Activated CD4-positive, alpha-beta memory T cell treated with anti-CD3 and anti-CD28 coated beads, Interleukin-2, amount 10 ng/mL, durations not matched to agents 7 days and 5 days (primary cell): Measurements from ENCODE around the gene SERPIND1. TPM values are rescaled to one million over a fixed set of nuclear protein-coding genes. Genes with fewer than 3 reads are reported as not detected.
"Not testable (repeated sequence)": the region's sequence is repeated elsewhere in the genome, so short reads cannot be mapped to it uniquely, and the experiment has no call there.

Source experiments
- CTCF ChIA-PET: fragments of 350-600 bp; sonication (Branson Sonifier 250); formaldehyde crosslinking; loops from one replicate; lab custom pipeline; 2021; ENCODE audit warnings: antibody characterized with exemption, inconsistent platforms; lab: Charles Lee
- POLR2A ChIA-PET: fragments of 350-600 bp; sonication (Branson Sonifier 250); formaldehyde crosslinking; loops from one replicate; lab custom pipeline; 2021; ENCODE audit warnings: antibody characterized with exemption; lab: Charles Lee
- DNase-seq: peaks from one replicate; pipeline ENCODE4 v3.0.0-alpha.2; 2020
- H3K27ac Mint-ChIP-seq: one replicate; pipeline ENCODE4 v1.8.0; 2021; ENCODE audit warnings: mild to moderate bottlenecking, mixed read lengths
- H3K27me3 Mint-ChIP-seq: one replicate; pipeline ENCODE4 v1.8.0; 2021; ENCODE audit warnings: mixed read lengths
- H3K36me3 Mint-ChIP-seq: one replicate; pipeline ENCODE4 v1.8.0; 2021; ENCODE audit warnings: low read depth, mixed read lengths
- H3K4me1 Mint-ChIP-seq: one replicate; pipeline ENCODE4 v1.8.0; 2021; ENCODE audit warnings: mixed read lengths
- H3K4me3 Mint-ChIP-seq: one replicate; pipeline ENCODE4 v1.8.0; 2021; ENCODE audit warnings: mild to moderate bottlenecking, mixed read lengths
- H3K9me3 Mint-ChIP-seq: one replicate; pipeline ENCODE4 v1.8.0; 2021; ENCODE audit warnings: mixed read lengths
- total RNA-seq, 2 experiments: library from RNA; stranded (reverse); gene quantifications; one replicate each; pipeline ENCODE4 v1.2.3, GENCODE V29; 2021

SERPIND1 gene
- total RNA-seq, 2 experiments from 2014 or later, result not detected

DNA sequence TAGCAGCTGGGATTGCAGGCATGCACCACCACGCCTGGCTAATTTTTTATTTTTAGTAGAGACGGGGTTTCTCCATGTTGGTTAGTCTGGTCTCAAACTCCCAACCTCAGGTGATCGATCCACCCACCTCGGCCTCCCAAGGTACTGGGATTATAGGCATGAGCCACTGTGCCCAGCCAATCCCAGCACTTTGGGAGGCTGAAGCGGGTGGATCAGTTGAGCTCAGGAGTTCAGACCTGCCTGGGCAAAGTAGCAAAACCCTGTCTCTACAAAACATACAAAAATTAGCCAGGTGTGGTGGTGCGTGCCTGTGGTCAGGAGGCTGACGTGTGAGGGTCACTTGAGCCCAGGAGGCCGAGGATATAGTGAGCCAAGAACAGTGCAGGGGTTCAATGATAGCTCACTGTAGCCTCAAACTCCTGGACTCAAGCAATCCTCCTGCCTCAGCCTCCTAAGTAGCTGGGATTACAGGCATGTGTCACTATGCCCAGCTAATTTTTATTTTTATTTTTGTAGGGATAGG is 47.9 kb downstream of the SERPIND1 start:
- POLR2A ChIA-PET, H3K27ac Mint-ChIP-seq, H3K9me3 Mint-ChIP-seq, CTCF ChIA-PET, H3K4me1 Mint-ChIP-seq, H3K4me3 Mint-ChIP-seq, DNase-seq, H3K27me3 Mint-ChIP-seq: not testable (repeated sequence)
- H3K36me3 Mint-ChIP-seq, result peaks cover 44% of the 10 kb centered on the region

DNA sequence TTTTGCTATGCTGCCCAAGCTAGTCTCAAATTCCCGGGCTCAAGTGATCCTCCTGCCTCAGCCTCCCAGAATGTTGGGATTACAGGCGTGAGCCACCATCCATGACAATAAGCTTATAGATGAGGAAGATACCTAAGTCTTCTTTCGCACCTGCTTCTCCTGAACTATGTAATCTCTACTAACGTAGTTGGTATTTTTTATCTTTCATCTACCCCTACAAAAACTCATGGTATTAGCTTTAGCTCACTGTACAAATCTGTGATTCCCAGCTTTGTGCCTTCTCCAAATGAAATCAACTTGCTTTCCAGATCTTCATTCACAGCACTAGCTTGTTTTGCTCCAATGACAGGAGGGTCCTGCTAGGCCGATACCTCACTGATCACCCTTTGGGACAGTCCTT is 48.3 kb downstream of the SERPIND1 start:
- Mint-ChIP-seq H3K9me3 (no peaks in the 10 kb centered on the region), H3K27ac (no peak overlapping the region), H3K4me3 (no peak overlapping the region), H3K4me1 (no peaks in the 10 kb centered on the region), H3K27me3 (no peaks in the 10 kb centered on the region), H3K36me3 (peaks cover 44% of the 10 kb centered on the region)
- CTCF ChIA-PET, result no interaction called here
- POLR2A ChIA-PET, result no interaction called here
- no peak for DNase-seq

DNA sequence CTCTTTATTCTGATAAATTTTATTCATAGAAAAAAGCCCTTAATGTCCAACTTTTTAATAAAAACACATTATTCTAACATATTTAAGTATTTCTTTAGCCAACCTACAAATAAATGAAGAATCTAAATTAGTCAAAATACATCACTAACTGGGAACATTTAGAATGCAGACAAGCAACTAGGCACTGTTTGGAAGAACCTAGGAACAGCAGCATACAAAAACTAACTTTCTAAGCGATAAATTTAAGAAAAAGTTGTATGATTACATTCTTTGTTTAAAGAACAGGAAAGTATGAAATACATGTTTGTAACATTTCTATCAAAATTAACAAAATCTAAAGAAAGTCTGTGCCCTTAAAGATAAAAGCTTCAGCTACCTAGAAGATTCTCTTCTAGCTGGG is 49.4 kb downstream of the SERPIND1 start:
- Mint-ChIP-seq H3K4me3 (no peak overlapping the region), H3K36me3 (peaks cover 46% of the 10 kb centered on the region), H3K4me1 (no peaks in the 10 kb centered on the region), H3K27me3 (no peaks in the 10 kb centered on the region), H3K27ac (no peak overlapping the region), H3K9me3 (no peaks in the 10 kb centered on the region)
- ChIA-PET POLR2A (no interaction called here), CTCF (no interaction called here)
- DNase-seq, result no peak

- DNase-seq, H3K27ac Mint-ChIP-seq, H3K9me3 Mint-ChIP-seq, H3K4me3 Mint-ChIP-seq, CTCF ChIA-PET, H3K4me1 Mint-ChIP-seq, H3K27me3 Mint-ChIP-seq: not testable (repeated sequence)
- POLR2A ChIA-PET, result interaction anchor here (0.6 kb wide), 1 partner anchor 68 kb away, joined by 3 read pairs; no protein-coding TSS in a partner anchor
- peaks cover 41% of the 10 kb centered on the region for H3K36me3 Mint-ChIP-seq
Measured at GRCh38 chr22:20825216-20825615, 51.3 kb downstream of the SERPIND1 start.

DNA sequence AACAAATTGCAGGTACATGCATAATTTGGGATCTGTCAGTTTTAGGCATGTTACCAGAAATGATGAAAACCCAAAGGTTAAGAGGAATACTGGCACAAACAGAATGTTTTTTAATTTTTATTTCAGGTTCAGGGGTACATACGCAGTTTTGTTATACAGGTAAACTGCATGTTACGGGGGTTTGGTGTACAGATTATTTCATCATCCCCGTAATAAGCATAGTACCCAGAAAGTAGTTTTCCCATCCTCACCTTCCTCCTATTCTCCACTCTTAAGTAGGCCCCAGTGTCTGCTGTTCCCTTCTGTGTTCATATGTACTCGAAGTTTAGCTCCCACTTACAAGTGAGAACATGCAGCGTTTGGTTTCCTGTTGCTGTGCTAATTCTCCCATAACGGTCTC is 51.7 kb downstream of the SERPIND1 start:
- H3K27ac Mint-ChIP-seq, result no peak overlapping the region
- no peak for DNase-seq
- H3K9me3 Mint-ChIP-seq, result no peaks in the 10 kb centered on the region
- H3K4me1 Mint-ChIP-seq, result no peaks in the 10 kb centered on the region
- peaks cover 45% of the 10 kb centered on the region for H3K36me3 Mint-ChIP-seq
- H3K4me3 Mint-ChIP-seq, result no peak overlapping the region
- ChIA-PET CTCF (no interaction called here), POLR2A (no interaction called here)
- no peaks in the 10 kb centered on the region for H3K27me3 Mint-ChIP-seq

- H3K9me3 Mint-ChIP-seq, H3K27me3 Mint-ChIP-seq, DNase-seq, POLR2A ChIA-PET, H3K27ac Mint-ChIP-seq, H3K4me3 Mint-ChIP-seq, CTCF ChIA-PET, H3K4me1 Mint-ChIP-seq: not testable (repeated sequence)
- peaks cover 52% of the 10 kb centered on the region for H3K36me3 Mint-ChIP-seq
Measured at GRCh38 chr22:20826373-20827152, 52.6 kb downstream of the SERPIND1 start.

GRCh38 chr22:20829491-20830134 is 55.7 kb downstream of the SERPIND1 start:
- no peaks in the 10 kb centered on the region for H3K9me3 Mint-ChIP-seq
- H3K36me3 Mint-ChIP-seq, result peaks cover 66% of the 10 kb centered on the region
- no peak overlapping the region for H3K4me3 Mint-ChIP-seq
- ChIA-PET CTCF (interaction anchor here (0.7 kb wide), 1 partner anchor 191 kb away, joined by 3 read pairs; no protein-coding TSS in a partner anchor), POLR2A (no interaction called here)
- no peak overlapping the region for H3K27ac Mint-ChIP-seq
- H3K4me1 Mint-ChIP-seq, result no peaks in the 10 kb centered on the region
- H3K27me3 Mint-ChIP-seq, result no peaks in the 10 kb centered on the region
- DNase-seq, result no peak

- no peak for DNase-seq
- H3K27ac Mint-ChIP-seq, result no peak overlapping the region
- H3K9me3 Mint-ChIP-seq, result no peaks in the 10 kb centered on the region
- peaks cover 53% of the 10 kb centered on the region for H3K36me3 Mint-ChIP-seq
- ChIA-PET POLR2A (no interaction called here), CTCF (no interaction called here)
- H3K4me1 Mint-ChIP-seq, result peaks cover 5% of the 10 kb centered on the region
- H3K4me3 Mint-ChIP-seq, result no peak overlapping the region
- H3K27me3 Mint-ChIP-seq, result no peaks in the 10 kb centered on the region
Measured at GRCh38 chr22:20833225-20833665, 59.3 kb downstream of the SERPIND1 start.

DNA sequence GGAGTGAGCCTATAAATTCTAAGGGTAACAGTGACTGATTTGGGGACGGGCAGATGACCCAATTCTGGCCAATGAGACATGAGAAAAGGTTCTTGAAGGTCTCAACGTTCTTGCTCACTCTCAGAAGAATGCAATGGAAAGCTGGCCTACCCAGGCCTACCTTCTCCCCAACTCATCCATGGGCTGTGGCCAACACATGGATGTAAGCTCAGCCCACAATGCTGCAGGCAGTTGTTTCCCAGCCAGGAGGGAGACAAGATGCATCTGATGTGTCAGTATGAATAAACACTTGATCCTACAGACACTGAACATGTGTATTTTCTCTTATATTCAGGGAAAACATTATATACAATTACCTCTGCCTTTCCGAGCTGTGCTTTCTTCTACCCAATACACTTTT is 60.3 kb downstream of the SERPIND1 start:
- Mint-ChIP-seq H3K9me3 (no peaks in the 10 kb centered on the region), H3K36me3 (peaks cover 48% of the 10 kb centered on the region), H3K4me1 (peaks cover 5% of the 10 kb centered on the region), H3K27me3 (no peaks in the 10 kb centered on the region), H3K4me3 (no peak overlapping the region), H3K27ac (no peak overlapping the region)
- DNase-seq, result no peak
- ChIA-PET POLR2A (interaction anchor here (1.1 kb wide), 1 partner anchor 10 kb away, joined by 3 read pairs; no protein-coding TSS in a partner anchor), CTCF (no interaction called here)

GRCh38 chr22:20834725-20835124 is 60.8 kb downstream of the SERPIND1 start:
- Mint-ChIP-seq H3K4me1 (peaks cover 5% of the 10 kb centered on the region), H3K27me3 (no peaks in the 10 kb centered on the region), H3K36me3 (peaks cover 43% of the 10 kb centered on the region), H3K27ac (no peak overlapping the region), H3K4me3 (no peak overlapping the region), H3K9me3 (no peaks in the 10 kb centered on the region)
- no peak for DNase-seq
- POLR2A ChIA-PET, result interaction anchor here (1.0 to 1.1 kb wide), 2 partner anchors 11 to 86 kb away, joined by 3 read pairs; no protein-coding TSS in a partner anchor
- CTCF ChIA-PET, result no interaction called here

Other genes starting within 250 kb of the SERPIND1 start
- gene PI4KA, start 84.7 kb downstream of the SERPIND1 start, total RNA-seq, result 100 to 1,000 TPM in 1 of 2 experiments, 10 to 100 TPM in 1; 85.8 to 100 TPM
- gene SNAP29, start 84.9 kb downstream of the SERPIND1 start, total RNA-seq, result 10 to 100 TPM; 34.7 to 35.6 TPM
- 10 to 100 TPM; 84.8 to 88.2 TPM for gene CRKL, start 143.3 kb downstream of the SERPIND1 start, total RNA-seq
- under 1 TPM; 0.23 to 0.58 TPM for gene AIFM3, start 193.1 kb downstream of the SERPIND1 start, total RNA-seq
- 10 to 100 TPM; 53.3 to 60.3 TPM for gene LZTR1, start 208.2 kb downstream of the SERPIND1 start, total RNA-seq
- gene THAP7, start 228.0 kb downstream of the SERPIND1 start, total RNA-seq, result 10 to 100 TPM; 24.7 to 25.4 TPM
- gene P2RX6, start 241.1 kb downstream of the SERPIND1 start, total RNA-seq, result under 1 TPM; 0.08 to 0.23 TPM